NT2/D1 (cell line): ENCODE data around the gene CLEC4D.

ENCODE experiments used
- SUZ12 ChIP-seq: IDR thresholded peaks from 2 replicates; pipeline ENCODE4 v1.6.1; 2011; ENCODE audit not compliant: insufficient read length, insufficient read depth; ENCODE audit errors: extremely low read depth
- YY1 ChIP-seq: IDR thresholded peaks from 2 replicates; pipeline ENCODE4 v1.6.1; 2011; ENCODE audit not compliant: insufficient read length, insufficient read depth
- ZNF274 ChIP-seq: IDR thresholded peaks from 2 replicates; pipeline ENCODE4 v1.6.1; 2011; ENCODE audit warnings: mild to moderate bottlenecking, low read depth, low read length

DNA sequence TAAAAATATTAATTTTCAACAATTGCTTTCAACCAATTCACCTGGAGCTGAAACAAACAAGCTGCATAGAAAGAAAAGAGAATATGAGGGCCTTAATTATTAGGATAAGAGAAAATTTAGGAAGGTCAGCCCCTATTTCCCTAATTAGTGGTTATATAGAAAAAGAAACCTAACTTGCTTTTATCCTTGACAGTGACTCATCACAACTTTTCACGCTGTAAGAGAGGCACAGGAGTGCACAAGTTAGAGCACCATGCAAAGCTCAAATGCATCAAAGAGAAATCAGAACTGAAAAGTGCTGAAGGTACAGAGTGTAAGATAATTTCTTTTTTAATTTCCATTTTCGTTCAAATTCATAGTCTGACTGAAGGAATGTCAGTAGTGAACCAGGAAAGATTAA lies 4.7 kb downstream of the CLEC4D start:
- TF ChIP-seq ZNF274 (no peak), YY1 (no peak), SUZ12 (no peak)
